Vagina (tissue), 2 donors: ENCODE measurements around the gene THOC7.

Experiments used
- CTCF ChIP-seq, 3 experiments: fragments of 450-650 bp in 2 of 3; fragments of 200-600 bp in 1 of 3; sonication (generic) in 1 of 3; IDR thresholded peaks; one replicate each; pipeline ENCODE4 v1.5.1; 2017 to 2019; ENCODE audit warnings: antibody characterized with exemption in 3 of 3, mild to moderate bottlenecking in 2 of 3, moderate library complexity in 2 of 3
- POLR2A ChIP-seq, 2 donors: fragments of 450-650 bp; IDR thresholded peaks; one replicate each; pipeline ENCODE4 v1.6.1; 2017; ENCODE audit warnings: antibody characterized with exemption in 2 of 2, mild to moderate bottlenecking in 2 of 2, moderate library complexity in 2 of 2

- no peak for TF ChIP-seq POLR2A (IDR thresholded peaks at IDR 0.05)
- no peak for TF ChIP-seq CTCF (IDR thresholded peaks at IDR 0.05)
These were observed 64.7 kb downstream of the THOC7 start for GRCh38 chr3:63798949-63799348.
